ACHN (cell line): ENCODE measurements around the gene RHOU.
"Not testable (repeated sequence)": the region's sequence is repeated elsewhere in the genome, so short reads cannot be mapped to it uniquely, and the experiment has no call there.

Experiments used
- DNase-seq: peaks from one replicate; pipeline ENCODE4 v3.0.0-alpha.2; 2015
- in situ Hi-C: cut with HindIII; loops from 2 replicates; pipeline ENCODE4 v1.10.0; 2017; ENCODE audit warnings: low sequenced_read_pairs, low pct_ligation_motif_present, low pct_unique_long_range_greater_than_20kb

Gene RHOU

GRCh38 chr1:228753287-228753686 lies 18.0 kb downstream of the RHOU start:
- no peak for DNase-seq
- in situ Hi-C loops, result no loop called here

- in situ Hi-C loops, result no loop called here
- no peak for DNase-seq
Observed at GRCh38 chr1:228753786-228754360, 18.6 kb downstream of the RHOU start.

- in situ Hi-C loops, result no loop called here
- DNase-seq, result no peak
Observed at GRCh38 chr1:228754646-228755268, 19.5 kb downstream of the RHOU start.

- in situ Hi-C loops, result no loop called here
Observed at GRCh38 chr1:228755800-228756199, 20.5 kb downstream of the RHOU start.

GRCh38 chr1:228756457-228756856 lies 21.2 kb downstream of the RHOU start:
- in situ Hi-C loops, result no loop called here
- DNase-seq, result no peak

More at GRCh38 chr1:228755800-228756199, 20.5 kb downstream of the RHOU start:
- DNase-seq, result no peak

- in situ Hi-C loops, result no loop called here
- DNase-seq, result no peak
Observed at GRCh38 chr1:228758447-228758846, 23.2 kb downstream of the RHOU start.

GRCh38 chr1:228760979-228761378 lies 25.7 kb downstream of the RHOU start:
- DNase-seq, result no peak
- in situ Hi-C loops, result no loop called here

GRCh38 chr1:228763561-228763960 lies 28.3 kb downstream of the RHOU start:
- in situ Hi-C loops, result no loop called here
- no peak for DNase-seq

GRCh38 chr1:228765168-228765946 lies 30.1 kb downstream of the RHOU start:
- in situ Hi-C loops, result no loop called here

GRCh38 chr1:228766788-228767187 lies 31.5 kb downstream of the RHOU start:
- no peak for DNase-seq
- in situ Hi-C loops, result no loop called here

More at GRCh38 chr1:228765168-228765946, 30.1 kb downstream of the RHOU start:
- no peak for DNase-seq

GRCh38 chr1:228767636-228768354 lies 32.5 kb downstream of the RHOU start:
- no peak for DNase-seq
- in situ Hi-C loops, result no loop called here

GRCh38 chr1:228768355-228769000 lies 33.2 kb downstream of the RHOU start:
- in situ Hi-C loops, result no loop called here
- DNase-seq, result no peak

GRCh38 chr1:228770779-228771223 lies 35.5 kb downstream of the RHOU start:
- in situ Hi-C loops, result no loop called here

GRCh38 chr1:228772516-228773212 lies 37.4 kb downstream of the RHOU start:
- DNase-seq, result no peak
- in situ Hi-C loops, result no loop called here

More at GRCh38 chr1:228770779-228771223, 35.5 kb downstream of the RHOU start:
- DNase-seq, result no peak

GRCh38 chr1:228775946-228776345 lies 40.7 kb downstream of the RHOU start:
- DNase-seq, in situ Hi-C loops: not testable (repeated sequence)

GRCh38 chr1:228776449-228776848 lies 41.2 kb downstream of the RHOU start:
- in situ Hi-C loops, result no loop called here
- DNase-seq, result no peak

GRCh38 chr1:228777236-228777635 lies 42.0 kb downstream of the RHOU start:
- no peak for DNase-seq
- in situ Hi-C loops, result no loop called here

- DNase-seq, result no peak
- in situ Hi-C loops, result no loop called here
Observed at GRCh38 chr1:228778026-228778425, 42.7 kb downstream of the RHOU start.
